H9 (cell line): Measurements from ENCODE around the gene TENT5C. TPM values are rescaled to one million over a fixed set of nuclear protein-coding genes. Genes with fewer than 3 reads are reported as not detected.

Experiments
- DNase-seq: peaks from one replicate; pipeline ENCODE4 v3.0.0-alpha.2; 2017
- H2AFZ ChIP-seq: one replicate; pipeline ENCODE4 v1.6.1; 2013; ENCODE audit warnings: mild to moderate bottlenecking, low read length, control low read depth, moderate library complexity
- H2AK5ac ChIP-seq: 2 replicates; pipeline ENCODE4 v1.6.1; 2013; ENCODE audit warnings: low read length, control low read depth, mixed read lengths; ENCODE audit not compliant: insufficient read length
- H2BK120ac ChIP-seq: one replicate; pipeline ENCODE4 v1.6.1; 2013; ENCODE audit warnings: low read depth, mild to moderate bottlenecking, low read length, control low read depth, inconsistent platforms; ENCODE audit not compliant: poor library complexity, severe bottlenecking
- H2BK12ac ChIP-seq: 2 replicates; pipeline ENCODE4 v1.6.1; 2013; ENCODE audit warnings: low read length, control low read depth, mixed read lengths, low read depth; ENCODE audit not compliant: insufficient read length
- H2BK15ac ChIP-seq: 2 replicates; pipeline ENCODE4 v1.6.1; 2013; ENCODE audit warnings: low read depth, low read length, control low read depth
- H2BK20ac ChIP-seq: one replicate; pipeline ENCODE4 v1.6.1; 2013; ENCODE audit warnings: low read depth, mild to moderate bottlenecking, low read length, control low read depth, inconsistent platforms; ENCODE audit not compliant: poor library complexity, severe bottlenecking
- H2BK5ac ChIP-seq: 2 replicates; pipeline ENCODE4 v1.6.1; 2013; ENCODE audit warnings: low read length, control low read depth, mixed read lengths; ENCODE audit not compliant: insufficient read length
- H3K14ac ChIP-seq: 2 replicates; pipeline ENCODE4 v1.6.1; 2013; ENCODE audit warnings: low read length, control low read depth; ENCODE audit not compliant: insufficient read depth
- H3K18ac ChIP-seq: 2 replicates; pipeline ENCODE4 v1.6.1; 2013; ENCODE audit warnings: low read depth, mild to moderate bottlenecking, mixed read lengths, low read length, control low read depth; ENCODE audit not compliant: insufficient read length
- H3K23ac ChIP-seq: 2 replicates; pipeline ENCODE4 v1.6.1; 2013; ENCODE audit warnings: low read length, control low read depth, mixed read lengths, low read depth; ENCODE audit not compliant: insufficient read length
- H3K23me2 ChIP-seq: 2 replicates; pipeline ENCODE4 v1.6.1; 2013; ENCODE audit warnings: low read depth, mild to moderate bottlenecking, mixed read lengths, low read length, control low read depth; ENCODE audit not compliant: insufficient read length, poor library complexity, severe bottlenecking
- H3K27ac ChIP-seq: 2 replicates; pipeline ENCODE4 v1.5.1; 2013; ENCODE audit warnings: low read length, control low read depth, mixed read lengths, low read depth; ENCODE audit not compliant: insufficient read length
- H3K27me3 ChIP-seq: 2 replicates; pipeline ENCODE4 v1.6.1; 2013; ENCODE audit warnings: low read length, control low read depth, inconsistent platforms; ENCODE audit not compliant: insufficient read depth
- H3K4ac ChIP-seq: 2 replicates; pipeline ENCODE4 v1.6.1; 2013; ENCODE audit warnings: low read depth, mild to moderate bottlenecking, control low read depth, inconsistent platforms, low read length, moderate library complexity
- H3K4me1 ChIP-seq: 2 replicates; pipeline ENCODE4 v1.6.1; 2013; ENCODE audit warnings: low read length, control low read depth, inconsistent platforms; ENCODE audit not compliant: insufficient read depth
- H3K4me2 ChIP-seq: 2 replicates; pipeline ENCODE4 v1.6.1; 2013; ENCODE audit warnings: low read length, control low read depth, mixed read lengths; ENCODE audit not compliant: insufficient read length, insufficient read depth
- H3K56ac ChIP-seq: 2 replicates; pipeline ENCODE4 v1.6.1; 2013; ENCODE audit warnings: low read depth, mild to moderate bottlenecking, mixed read lengths, low read length, control low read depth; ENCODE audit not compliant: insufficient read length
- H3K79me1 ChIP-seq: 2 replicates; pipeline ENCODE4 v1.6.1; 2013; ENCODE audit warnings: low read depth, mild to moderate bottlenecking, moderate library complexity, low read length, control low read depth, inconsistent platforms; ENCODE audit not compliant: insufficient read depth, poor library complexity, severe bottlenecking
- H3K79me2 ChIP-seq: 2 replicates; pipeline ENCODE4 v1.6.1; 2013; ENCODE audit warnings: low read length, control low read depth, inconsistent platforms; ENCODE audit not compliant: insufficient read depth
- H3K9ac ChIP-seq: 2 replicates; pipeline ENCODE4 v1.6.1; 2013; ENCODE audit warnings: low read length, control low read depth, mixed read lengths; ENCODE audit not compliant: insufficient read length; ENCODE audit errors: extremely low read depth
- H3K9me3 ChIP-seq: one replicate; pipeline ENCODE4 v1.6.1; 2013; ENCODE audit warnings: low read depth, low read length, inconsistent platforms; ENCODE audit not compliant: control insufficient read depth
- H3T11ph ChIP-seq: one replicate; pipeline ENCODE4 v1.6.1; 2013; ENCODE audit warnings: mild to moderate bottlenecking, low read length, control low read depth, inconsistent platforms
- H4K20me1 ChIP-seq: one replicate; pipeline ENCODE4 v1.6.1; 2013; ENCODE audit not compliant: control insufficient read depth, insufficient read length, insufficient read depth
- H4K5ac ChIP-seq: 2 replicates; pipeline ENCODE4 v1.6.1; 2013; ENCODE audit warnings: low read depth, mild to moderate bottlenecking, mixed read lengths, low read length, control low read depth; ENCODE audit not compliant: insufficient read length
- H4K8ac ChIP-seq: replicated peaks from 2 replicates; pipeline ENCODE4 v1.6.1; 2013; ENCODE audit warnings: low read length, control low read depth, mixed read lengths, low read depth; ENCODE audit not compliant: insufficient read length
- H4K91ac ChIP-seq: 2 replicates; pipeline ENCODE4 v1.6.1; 2013; ENCODE audit warnings: low read depth, mild to moderate bottlenecking, moderate library complexity, mixed read lengths, low read length, control low read depth; ENCODE audit not compliant: insufficient read length
- H3K27ac Mint-ChIP-seq, 3 experiments: 2 replicates in 2 of 3; 3 replicates in 1 of 3; pipeline ENCODE4 v1.8.0; 2020 to 2021; ENCODE audit warnings: mixed read lengths in 3 of 3, mild to moderate bottlenecking in 1 of 3, moderate library complexity in 1 of 3
- H3K27me3 Mint-ChIP-seq: 2 replicates; pipeline ENCODE4 v1.8.0; 2021; ENCODE audit warnings: low read depth, mild to moderate bottlenecking, moderate library complexity, mixed read lengths
- H3K36me3 Mint-ChIP-seq, 3 experiments: 2 replicates in 2 of 3; 3 replicates in 1 of 3; pipeline ENCODE4 v1.8.0; 2020 to 2021; ENCODE audit warnings: low read depth in 3 of 3, mixed read lengths in 3 of 3; ENCODE audit not compliant: insufficient read depth in 1 of 3
- H3K4me1 Mint-ChIP-seq, 2 experiments: 2 replicates each; pipeline ENCODE4 v1.8.0; 2020; ENCODE audit warnings: mixed read lengths in 2 of 2
- H3K4me3 Mint-ChIP-seq, 2 experiments: 2 replicates in 1 of 2; 3 replicates in 1 of 2; pipeline ENCODE4 v1.8.0; 2020 to 2021; ENCODE audit warnings: mild to moderate bottlenecking in 2 of 2, mixed read lengths in 2 of 2, moderate library complexity in 1 of 2
- H3K9me3 Mint-ChIP-seq, 2 experiments: 2 replicates in 1 of 2; 3 replicates in 1 of 2; pipeline ENCODE4 v1.8.0; 2020; ENCODE audit warnings: mild to moderate bottlenecking in 2 of 2, mixed read lengths in 2 of 2, moderate library complexity in 1 of 2
- WGBS: extraction: QIAGEN DNeasy Blood & Tissue Kit; methylation state at CpG from one replicate; pipeline ENCODE4 v1.1.7; 2013; ENCODE audit warnings: missing lambda C conversion rate, low lambda C conversion rate, mixed read lengths; ENCODE audit not compliant: insufficient read length; ENCODE audit errors: extremely low coverage; 5-methylcytosine and 5-hydroxymethylcytosine counted together
- total RNA-seq: library from RNA; stranded (reverse); gene quantifications from 2 replicates; pipeline ENCODE4 v1.2.1, GENCODE V29; 2021
- TF ChIP-seq, protein P1 (sequence below): fragments of 200-600 bp; sonication (generic); conservative IDR thresholded peaks from 3 replicates; pipeline ENCODE4 v1.8.0; 2021; ENCODE audit warnings: antibody characterized with exemption, mild to moderate bottlenecking

Gene TENT5C
- total RNA-seq, 1 experiment from 2014 or later = 0.37 TPM

DNA sequence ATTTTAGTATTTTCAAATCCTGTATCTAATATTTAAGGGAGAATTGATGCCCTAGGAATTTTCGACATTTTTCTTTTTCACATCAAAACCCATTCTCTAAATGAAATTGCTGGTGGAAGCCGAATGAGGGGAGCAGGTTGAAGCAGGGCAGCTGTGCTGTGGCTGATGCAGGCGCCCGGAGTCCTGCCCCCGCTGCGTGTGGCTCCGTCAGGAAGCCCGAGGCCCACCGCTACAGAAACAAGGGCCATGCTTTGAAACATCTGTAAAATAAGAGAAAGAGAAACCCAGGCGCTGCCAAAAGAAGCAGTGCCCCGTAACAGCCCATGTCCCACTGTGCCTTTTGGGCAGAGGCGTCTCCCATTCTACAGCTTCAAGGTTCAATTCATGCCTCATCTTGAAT lies 41.1 kb downstream of the TENT5C start:
- no peak overlapping the region for H3K27ac Mint-ChIP-seq
- Histone ChIP-seq H4K8ac (no peak overlapping the region), H4K91ac (no peak overlapping the region), H3K27ac (no peak overlapping the region), H3K23me2 (no peaks in the 10 kb centered on the region), H3K14ac (no peak overlapping the region), H3K56ac (no peak overlapping the region), H3K27me3 (no peaks in the 10 kb centered on the region), H3K18ac (no peak overlapping the region), H2BK12ac (no peak overlapping the region), H3K4me2 (no peak overlapping the region), H2BK15ac (no peak overlapping the region), H2BK20ac (no peak overlapping the region), H3T11ph (no peak overlapping the region), H3K4ac (no peak overlapping the region), H3K4me1 (0 out of 2 replicates have a peak, but pooled peaks cover 5% of the 10 kb centered on the region), H4K20me1 (no peaks in the 10 kb centered on the region), H2AK5ac (no peak overlapping the region), H2AFZ (no peak overlapping the region), H2BK120ac (no peak overlapping the region), H3K9me3 (no peaks in the 10 kb centered on the region), H2BK5ac (no peak overlapping the region), H3K9ac (no peak overlapping the region), H3K79me2 (no peaks in the 10 kb centered on the region), H3K23ac (no peak overlapping the region), H4K5ac (no peak overlapping the region), H3K79me1 (no peaks in the 10 kb centered on the region)
- peaks cover 0 to 4% of the 10 kb centered on the region in 2 experiments; a peak in 1 of 5 replicates for H3K9me3 Mint-ChIP-seq
- no CpG with 5 or more reads among the region's 12 CpGs for WGBS
- peaks cover 18 to 19% of the 10 kb centered on the region in 2 experiments for H3K4me1 Mint-ChIP-seq
- H3K27me3 Mint-ChIP-seq = no peaks in the 10 kb centered on the region; the same call in 1 of the 2 replicates
- H3K4me3 Mint-ChIP-seq = no peak overlapping the region
- TF ChIP-seq, protein P1, sequence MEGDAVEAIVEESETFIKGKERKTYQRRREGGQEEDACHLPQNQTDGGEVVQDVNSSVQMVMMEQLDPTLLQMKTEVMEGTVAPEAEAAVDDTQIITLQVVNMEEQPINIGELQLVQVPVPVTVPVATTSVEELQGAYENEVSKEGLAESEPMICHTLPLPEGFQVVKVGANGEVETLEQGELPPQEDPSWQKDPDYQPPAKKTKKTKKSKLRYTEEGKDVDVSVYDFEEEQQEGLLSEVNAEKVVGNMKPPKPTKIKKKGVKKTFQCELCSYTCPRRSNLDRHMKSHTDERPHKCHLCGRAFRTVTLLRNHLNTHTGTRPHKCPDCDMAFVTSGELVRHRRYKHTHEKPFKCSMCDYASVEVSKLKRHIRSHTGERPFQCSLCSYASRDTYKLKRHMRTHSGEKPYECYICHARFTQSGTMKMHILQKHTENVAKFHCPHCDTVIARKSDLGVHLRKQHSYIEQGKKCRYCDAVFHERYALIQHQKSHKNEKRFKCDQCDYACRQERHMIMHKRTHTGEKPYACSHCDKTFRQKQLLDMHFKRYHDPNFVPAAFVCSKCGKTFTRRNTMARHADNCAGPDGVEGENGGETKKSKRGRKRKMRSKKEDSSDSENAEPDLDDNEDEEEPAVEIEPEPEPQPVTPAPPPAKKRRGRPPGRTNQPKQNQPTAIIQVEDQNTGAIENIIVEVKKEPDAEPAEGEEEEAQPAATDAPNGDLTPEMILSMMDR = no peak
- peaks cover 0 to 4% (median 1%) of the 10 kb centered on the region in 3 experiments; a peak in 4 of 7 replicates for H3K36me3 Mint-ChIP-seq
- DNase-seq = no peak
